Measurements from ENCODE around the gene GPR62.
"Not testable (repeated sequence)": the region's sequence is repeated elsewhere in the genome, so short reads cannot be mapped to it uniquely, and the experiment has no call there.

Gene GPR62

DNA sequence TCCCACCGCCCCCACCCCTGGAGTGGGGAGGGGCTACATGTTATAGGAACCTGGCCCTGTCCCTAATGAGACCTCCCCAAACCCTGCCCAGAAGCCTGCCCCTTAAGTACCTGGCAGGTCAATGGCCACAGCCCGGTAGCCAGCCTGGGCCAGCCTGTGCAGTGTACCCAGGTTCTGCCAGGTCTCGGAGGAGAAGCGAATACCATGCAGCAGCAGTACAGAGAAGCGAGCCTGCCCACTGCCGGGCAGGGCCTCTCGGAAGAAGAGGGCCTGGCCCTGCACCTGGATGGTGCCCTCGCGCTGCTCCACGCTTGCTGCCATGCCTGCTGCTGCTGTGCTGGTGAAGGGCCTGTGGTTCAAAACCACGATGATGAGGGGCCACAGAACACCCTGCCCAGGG lies 16.2 kb downstream of the GPR62 start:
- DNase-seq: no peak

GRCh38 chr3:51974277-51974962 lies 19.2 kb downstream of the GPR62 start:
- no peak for DNase-seq

DNA sequence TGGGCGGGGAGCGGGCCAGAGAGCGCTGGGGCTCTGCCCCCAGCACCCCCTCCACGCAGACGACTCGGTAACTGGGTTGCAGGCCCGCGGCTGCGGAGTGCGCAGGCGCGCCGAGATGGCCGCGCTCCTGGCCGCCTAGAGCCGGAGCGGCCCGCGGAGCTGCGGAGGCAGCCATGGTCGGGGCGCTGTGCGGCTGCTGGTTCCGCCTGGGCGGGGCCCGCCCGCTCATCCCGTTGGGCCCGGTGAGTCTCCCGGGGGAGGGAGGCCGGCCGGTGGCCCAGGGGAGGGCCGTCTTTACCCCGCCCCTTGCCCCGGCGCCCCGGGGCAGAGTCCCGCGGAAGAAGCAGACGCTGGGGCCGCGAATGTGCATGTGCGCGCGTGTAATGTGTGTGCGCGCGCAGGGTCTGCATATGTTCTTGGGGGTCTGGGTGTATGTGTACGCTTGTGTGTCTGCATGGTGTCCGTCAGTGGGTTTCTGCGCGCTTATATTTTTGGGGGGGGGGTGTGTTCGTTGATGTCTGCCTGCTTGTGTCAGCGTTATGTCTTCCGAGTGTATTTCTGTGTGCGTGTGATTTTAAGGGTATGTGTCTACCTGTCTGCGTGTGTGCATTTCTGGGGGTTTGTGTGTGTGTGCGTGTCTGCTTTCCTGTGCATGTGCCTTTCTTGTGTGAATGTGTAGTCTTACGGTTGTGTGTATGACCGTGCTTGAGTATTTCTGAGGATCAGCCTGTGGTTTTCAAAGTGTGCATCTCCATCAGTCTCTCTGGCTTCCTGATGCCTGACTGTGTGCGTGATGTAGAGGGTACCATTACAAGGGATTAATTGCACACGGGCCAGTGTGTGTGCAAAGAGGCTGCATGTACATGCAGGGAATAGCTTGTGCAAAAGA lies 20.0 kb downstream of the GPR62 start, which contains the start of gene ABHD14A:
Gene ABHD14A, plus strand, starts transcription at position 102 of the 889 bp plus-strand sequence. Its CDS starts 72 bp downstream, at position 174.
- peak; percentile 60 to 67 for DNase-seq

DNA sequence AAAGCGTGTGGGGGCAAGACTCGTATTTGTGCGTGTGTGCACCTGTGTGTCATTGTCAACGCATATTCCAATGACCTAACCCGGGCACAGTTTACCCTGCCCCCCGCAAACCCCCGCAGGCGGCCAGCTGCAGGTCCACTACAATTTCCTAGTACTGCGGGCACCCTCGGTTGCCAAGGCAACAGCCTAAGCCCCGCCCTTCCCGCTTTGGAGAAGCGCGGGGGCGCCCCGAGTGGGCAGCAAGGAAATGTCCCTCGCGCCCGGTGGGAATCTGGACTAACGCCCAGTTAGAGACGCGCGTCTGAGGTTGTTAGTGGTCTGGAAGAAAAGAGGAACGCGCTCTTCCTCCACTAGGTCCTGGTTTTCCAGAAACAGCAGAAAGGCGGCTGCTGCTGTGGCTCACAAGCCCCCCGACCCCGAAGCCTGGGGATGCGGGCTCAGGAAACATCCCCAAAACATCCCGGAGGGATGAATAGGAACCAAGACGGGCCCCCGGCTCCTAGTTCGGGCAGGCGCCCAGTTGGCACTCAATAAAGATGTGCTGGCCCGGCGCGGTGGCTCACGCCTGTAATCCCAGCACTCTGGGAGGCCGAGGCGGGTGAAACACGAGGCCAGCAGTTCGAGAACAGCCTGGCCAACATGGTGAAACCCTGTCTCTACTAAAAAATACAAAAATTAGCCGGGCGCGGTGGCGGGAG lies 20.8 kb downstream of the GPR62 start:
- no peak for DNase-seq

GRCh38 chr3:51977446-51978142 lies 22.4 kb downstream of the GPR62 start:
- no peak for DNase-seq

DNA sequence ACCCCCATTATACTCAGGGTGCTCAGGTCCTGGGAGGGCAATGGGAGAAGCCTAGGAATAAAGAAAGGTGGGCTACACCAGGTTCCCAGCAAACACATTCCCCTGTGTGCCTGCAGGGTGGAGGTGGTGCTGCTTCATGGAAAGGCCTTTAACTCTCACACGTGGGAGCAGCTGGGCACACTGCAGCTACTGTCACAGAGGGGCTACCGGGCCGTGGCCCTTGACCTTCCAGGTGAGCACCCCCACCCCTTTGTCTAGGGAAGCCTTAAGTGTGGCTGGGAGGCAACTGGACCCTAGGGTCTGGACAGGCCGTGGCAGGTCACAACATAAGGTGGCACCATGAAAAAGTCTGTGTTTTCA lies 22.9 kb downstream of the GPR62 start:
- DNase-seq: no peak

DNA sequence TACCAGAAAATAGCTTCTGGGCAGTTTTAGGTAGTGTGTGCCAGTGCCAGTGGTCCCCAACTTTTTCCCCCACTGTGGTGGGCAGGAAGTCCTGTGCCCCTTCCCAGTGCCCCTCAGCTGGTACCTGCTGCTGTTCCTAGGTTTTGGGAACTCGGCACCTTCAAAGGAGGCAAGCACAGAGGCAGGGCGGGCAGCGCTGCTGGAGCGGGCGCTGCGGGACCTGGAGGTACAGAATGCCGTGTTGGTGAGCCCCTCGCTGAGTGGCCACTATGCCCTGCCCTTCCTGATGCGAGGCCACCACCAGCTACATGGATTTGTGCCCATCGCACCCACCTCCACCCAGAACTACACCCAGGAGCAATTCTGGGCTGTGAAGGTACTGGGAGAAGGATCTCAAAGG lies 25.1 kb downstream of the GPR62 start:
- no peak for DNase-seq

GRCh38 chr3:51982352-51982837 lies 27.2 kb downstream of the GPR62 start:
- DNase-seq: peak; percentile 76 to 78

DNA sequence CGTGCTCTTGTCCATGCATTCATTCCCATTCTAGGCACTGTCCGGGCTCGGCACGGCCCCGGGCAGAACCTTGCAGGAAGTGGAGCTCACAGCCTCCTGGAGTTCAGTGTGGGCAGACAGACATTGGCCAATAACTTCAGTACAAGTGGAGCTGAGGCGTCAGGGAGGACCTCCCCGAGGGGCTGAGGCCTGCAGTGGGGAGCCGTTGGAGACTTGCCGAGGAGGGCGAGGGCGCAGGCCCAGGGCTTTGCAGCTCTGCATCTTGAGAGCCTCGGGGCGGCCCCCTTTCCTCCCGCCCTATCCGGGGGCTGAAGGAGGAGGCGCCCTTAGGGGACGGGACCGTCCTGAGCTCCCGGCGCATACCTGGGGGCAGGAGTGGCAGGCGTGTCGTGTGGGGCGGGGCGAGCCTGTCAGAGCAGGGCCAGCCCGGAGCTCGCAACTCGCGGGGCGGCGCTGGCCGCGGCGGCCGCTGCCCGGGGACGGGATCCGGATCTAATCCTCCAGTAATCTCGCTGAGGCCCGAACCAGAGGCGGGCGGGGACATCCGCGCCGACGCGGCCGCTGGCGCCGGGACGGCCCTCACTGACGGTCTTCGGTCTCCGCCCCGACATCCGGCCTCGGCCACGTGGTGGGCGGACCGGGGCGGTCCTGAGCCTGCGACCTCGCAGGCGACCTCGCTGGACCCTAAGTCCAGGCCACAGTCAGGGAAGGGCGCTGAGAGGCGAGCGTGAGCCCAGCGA lies 27.8 kb downstream of the GPR62 start, which contains the start of gene ACY1:
Gene ACY1, plus strand, starts transcription at position 698 of the 740 bp plus-strand sequence. CDS start 530 bp downstream, outside the sequence.
- peak; percentile 83 to 87 for DNase-seq

DNA sequence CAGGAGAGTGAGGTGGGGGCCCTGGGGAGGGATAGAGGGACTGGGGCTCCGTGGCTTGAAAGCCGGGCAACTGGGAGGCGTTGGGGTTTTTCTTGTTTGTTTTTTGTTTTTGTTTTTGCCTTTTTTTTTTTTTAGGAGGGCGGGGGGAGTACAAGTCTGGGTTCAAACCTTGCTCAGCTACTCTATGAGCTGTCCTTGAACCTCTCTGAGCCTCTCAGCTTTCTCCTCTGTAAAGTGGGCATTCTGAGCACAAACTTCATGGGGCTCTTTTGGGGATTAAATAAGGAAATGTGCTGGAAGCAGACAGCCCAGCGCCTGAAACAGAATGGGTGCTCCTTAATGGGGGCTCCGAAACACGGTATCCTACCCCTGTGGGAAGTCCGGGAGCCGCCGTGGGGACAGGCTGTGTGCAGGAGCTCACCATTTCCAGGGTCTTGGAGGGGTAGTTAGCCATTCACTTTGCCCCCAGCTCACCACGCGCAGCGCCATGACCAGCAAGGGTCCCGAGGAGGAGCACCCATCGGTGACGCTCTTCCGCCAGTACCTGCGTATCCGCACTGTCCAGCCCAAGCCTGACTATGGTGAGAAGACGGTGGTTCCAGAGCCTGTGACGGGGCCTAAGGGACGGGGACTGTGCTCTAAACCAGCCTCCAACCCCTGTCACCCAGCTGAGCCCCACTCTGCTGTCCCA lies 28.5 kb downstream of the GPR62 start:
- no peak for DNase-seq

DNA sequence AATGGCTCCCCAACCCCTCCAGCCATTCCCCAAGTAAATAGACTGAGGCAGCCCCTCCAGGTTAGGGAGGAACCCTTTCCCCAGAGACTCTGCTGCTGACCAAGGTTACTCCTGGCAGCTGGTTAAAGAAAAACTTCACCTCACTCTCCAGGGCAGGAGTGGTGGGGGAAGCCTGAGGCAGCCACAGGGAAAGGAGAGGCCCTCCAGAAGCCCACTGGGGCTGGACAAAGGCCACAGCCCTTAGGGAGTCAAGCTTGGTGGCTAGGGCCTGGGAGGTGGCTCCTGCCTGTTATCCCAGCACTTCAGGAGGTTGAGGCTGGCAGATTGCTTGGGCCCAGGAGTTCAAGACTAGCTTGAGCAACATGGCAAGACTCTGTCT lies 29.1 kb downstream of the GPR62 start:
- no peak for DNase-seq

- DNase-seq: no peak
Measured at GRCh38 chr3:51985063-51985462, 29.9 kb downstream of the GPR62 start.

GRCh38 chr3:51986010-51986947 lies 31.1 kb downstream of the GPR62 start:
- DNase-seq: no peak

DNA sequence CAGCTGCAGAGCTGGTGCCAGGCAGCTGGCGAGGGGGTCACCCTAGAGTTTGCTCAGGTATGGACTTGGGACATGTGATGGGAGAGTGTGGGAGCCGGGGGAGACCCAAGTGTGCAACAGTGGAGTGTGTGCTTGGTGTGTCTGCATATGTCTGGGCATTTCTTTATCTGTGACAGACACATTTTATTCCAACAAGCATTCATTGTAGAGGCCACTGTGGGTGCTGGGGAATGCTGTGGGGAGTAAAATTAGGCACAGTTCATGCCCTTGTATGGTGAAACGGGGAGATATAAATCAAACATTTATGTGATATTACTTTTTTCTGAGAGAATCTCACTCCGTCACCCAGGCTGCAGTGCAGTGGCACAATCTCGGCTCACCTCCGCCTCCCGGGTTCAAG lies 32.4 kb downstream of the GPR62 start:
- no peak for DNase-seq

DNA sequence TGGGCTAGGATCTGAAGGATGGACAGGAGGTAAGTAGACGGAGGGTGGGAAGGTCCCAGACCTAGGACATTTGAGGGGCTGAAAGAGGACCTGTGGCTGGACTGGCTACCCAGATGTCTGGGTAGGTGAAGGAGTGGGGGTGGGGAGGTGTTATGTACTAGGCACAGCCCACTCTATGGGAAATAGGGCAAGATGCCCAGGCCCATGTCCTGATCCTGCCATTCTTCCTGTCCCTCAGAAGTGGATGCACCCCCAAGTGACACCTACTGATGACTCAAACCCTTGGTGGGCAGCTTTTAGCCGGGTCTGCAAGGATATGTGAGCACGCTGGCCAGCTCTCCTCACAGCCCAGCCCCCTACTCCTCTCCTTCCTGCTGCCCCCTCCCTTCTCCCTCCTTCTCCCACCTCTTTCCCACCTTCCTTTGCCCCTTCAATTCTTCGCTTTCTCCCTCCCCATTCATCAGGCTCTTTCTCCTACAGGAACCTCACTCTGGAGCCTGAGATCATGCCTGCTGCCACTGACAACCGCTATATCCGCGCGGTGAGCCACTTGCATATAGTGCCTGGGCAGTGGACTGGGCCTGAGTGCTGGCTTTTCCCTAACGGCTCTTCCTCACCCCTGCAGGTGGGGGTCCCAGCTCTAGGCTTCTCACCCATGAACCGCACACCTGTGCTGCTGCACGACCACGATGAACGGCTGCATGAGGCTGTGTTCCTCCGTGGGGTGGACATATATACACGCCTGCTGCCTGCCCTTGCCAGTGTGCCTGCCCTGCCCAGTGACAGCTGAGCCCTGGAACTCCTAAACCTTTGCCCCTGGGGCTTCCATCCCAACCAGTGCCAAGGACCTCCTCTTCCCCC lies 33.3 kb downstream of the GPR62 start:
- DNase-seq: no peak

DNA sequence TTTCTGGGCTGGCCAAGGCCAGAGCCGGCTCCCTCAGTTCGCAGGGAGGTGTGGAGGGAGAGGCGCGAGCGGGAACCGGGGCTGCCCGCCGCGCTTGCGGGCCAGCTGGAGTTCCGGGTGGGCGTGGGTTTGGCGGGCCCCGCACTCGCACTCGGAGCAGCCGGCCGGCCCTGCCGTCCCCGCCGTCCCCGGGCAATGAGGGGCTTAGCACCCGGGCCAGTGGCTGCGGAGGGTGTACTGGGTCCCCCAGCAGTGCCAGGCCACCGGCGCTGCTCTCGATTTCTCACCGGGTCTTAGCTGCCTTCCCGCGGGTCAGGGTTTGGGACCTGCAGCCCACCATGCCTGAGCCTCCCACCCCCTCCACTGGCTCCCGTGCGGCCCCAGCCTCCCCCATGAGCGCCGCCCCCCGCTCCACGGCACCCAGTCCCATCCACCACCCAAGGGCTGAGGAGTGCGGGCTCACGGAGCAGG lies 35.4 kb downstream of the GPR62 start:
- DNase-seq: not testable (repeated sequence)

- no peak for DNase-seq
Measured at GRCh38 chr3:51992017-51992682, 37.0 kb downstream of the GPR62 start.

- DNase-seq: not testable (repeated sequence)
Measured at GRCh38 chr3:51993657-51994056, 38.5 kb downstream of the GPR62 start.

Data from AML-193 (cell line).